Upper lobe of left lung (tissue), 4 donors: ENCODE data around the gene SHROOM2.

Experiments used
- CTCF ChIP-seq, 6 experiments: fragments of 450-650 bp in 4 of 6; fragments of 200-600 bp in 2 of 6; sonication (generic) in 2 of 6; IDR thresholded peaks; one replicate each; pipeline ENCODE4 v1.5.1; 2016 to 2019; ENCODE audit warnings: antibody characterized with exemption in 6 of 6
- POLR2A ChIP-seq, 4 donors: fragments of 450-650 bp; IDR thresholded peaks; one replicate each; pipeline ENCODE4 v1.5.1; 2016 to 2017; ENCODE audit warnings: antibody characterized with exemption in 4 of 4, mild to moderate bottlenecking in 2 of 4

GRCh38 chrX:9860826-9861225, 74.6 kb downstream of the SHROOM2 start:
- no peak for TF ChIP-seq POLR2A (IDR thresholded peaks at IDR 0.05)
- no peak for TF ChIP-seq CTCF (IDR thresholded peaks at IDR 0.05)
